Upper lobe of left lung (tissue), 4 donors: ENCODE results near the gene TMEM229B.

Source experiments
- CTCF ChIP-seq, 6 experiments: fragments of 450-650 bp in 4 of 6; fragments of 200-600 bp in 2 of 6; sonication (generic) in 2 of 6; IDR thresholded peaks; one replicate each; pipeline ENCODE4 v1.5.1; 2016 to 2019; ENCODE audit warnings: antibody characterized with exemption in 6 of 6
- POLR2A ChIP-seq, 4 donors: fragments of 450-650 bp; IDR thresholded peaks; one replicate each; pipeline ENCODE4 v1.5.1; 2016 to 2017; ENCODE audit warnings: antibody characterized with exemption in 4 of 4, mild to moderate bottlenecking in 2 of 4
- POLR2AphosphoS5 ChIP-seq, 2 donors: sonication (generic); formaldehyde crosslinking; IDR thresholded peaks; one replicate each; pipeline ENCODE4 v1.5.1; 2017; ENCODE audit warnings: antibody characterized with exemption in 2 of 2

DNA sequence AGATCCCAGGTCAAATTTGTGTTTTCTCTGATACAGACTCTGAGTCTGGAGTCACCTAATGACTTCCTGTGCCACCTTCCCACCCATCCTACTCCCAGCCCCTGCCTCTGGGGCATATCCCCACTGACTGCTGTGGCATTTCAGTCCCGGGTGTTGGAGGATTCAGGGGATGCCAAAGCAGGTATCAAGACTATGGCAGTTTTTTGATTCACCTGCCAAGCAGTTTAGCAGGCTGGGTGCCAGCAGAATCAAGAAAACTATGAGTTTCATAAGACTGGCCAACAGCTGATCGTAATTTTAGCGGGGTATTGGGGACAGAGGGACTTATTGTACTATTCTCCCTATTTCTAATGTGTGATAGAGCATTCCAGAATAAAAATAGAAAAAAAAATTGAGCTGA, 49.2 kb upstream of the TMEM229B start:
- no peak for TF ChIP-seq POLR2A (IDR thresholded peaks at IDR 0.05)
- TF ChIP-seq POLR2AphosphoS5 (IDR thresholded peaks at IDR 0.05), result no peak
- no peak for TF ChIP-seq CTCF (IDR thresholded peaks at IDR 0.05)
